NK-92 treated with Interleukin-12 subunit alpha and Interleukin-12 subunit beta, amount 100 ng/mL, for 24 hours (cell line): ENCODE data around the gene DKK3.

Experiments used
- DNase-seq: peaks from one replicate; lab custom pipeline; 2025; lab: John Stamatoyannopoulos, UW

The DKK3 gene

DNA sequence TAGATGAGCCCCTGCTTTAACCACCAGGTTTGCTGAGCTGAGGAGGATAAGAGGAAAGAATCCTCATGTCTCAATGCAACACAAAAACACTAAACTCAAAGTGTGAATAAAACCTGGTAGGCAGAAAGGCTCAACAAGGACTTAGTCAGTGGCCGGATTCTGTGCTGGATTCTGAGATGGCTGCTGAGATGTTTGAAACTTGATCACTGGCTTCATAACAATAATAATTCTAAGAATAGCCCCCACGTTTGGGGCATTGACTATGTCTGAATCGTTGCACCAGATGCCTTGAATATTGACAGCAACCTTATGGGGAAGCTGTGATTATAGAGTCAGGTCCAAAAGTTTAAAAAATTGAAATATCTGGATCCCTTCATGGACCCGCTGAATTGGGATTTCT lies 4.6 kb downstream of the DKK3 start:
- DNase-seq = no peak

DNA sequence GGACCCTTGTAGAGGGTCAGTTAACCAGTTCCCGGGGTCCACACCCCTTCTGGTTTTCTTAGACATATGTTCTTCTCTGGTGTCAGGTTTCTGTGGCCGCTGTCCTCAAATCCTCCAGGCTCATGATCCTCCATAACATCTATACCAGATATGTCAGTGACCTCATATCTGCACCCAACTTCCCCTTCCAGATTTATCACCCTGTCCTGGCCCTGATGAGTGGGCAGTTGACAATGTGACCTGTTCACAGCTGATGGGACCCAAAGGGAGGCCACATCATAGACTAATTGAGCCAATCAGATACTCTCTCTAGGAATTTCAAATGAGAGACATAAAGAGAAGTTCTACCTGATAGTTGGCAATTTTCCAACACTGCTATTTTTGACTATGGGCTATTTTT lies 5.1 kb downstream of the DKK3 start:
- DNase-seq = no peak

DNA sequence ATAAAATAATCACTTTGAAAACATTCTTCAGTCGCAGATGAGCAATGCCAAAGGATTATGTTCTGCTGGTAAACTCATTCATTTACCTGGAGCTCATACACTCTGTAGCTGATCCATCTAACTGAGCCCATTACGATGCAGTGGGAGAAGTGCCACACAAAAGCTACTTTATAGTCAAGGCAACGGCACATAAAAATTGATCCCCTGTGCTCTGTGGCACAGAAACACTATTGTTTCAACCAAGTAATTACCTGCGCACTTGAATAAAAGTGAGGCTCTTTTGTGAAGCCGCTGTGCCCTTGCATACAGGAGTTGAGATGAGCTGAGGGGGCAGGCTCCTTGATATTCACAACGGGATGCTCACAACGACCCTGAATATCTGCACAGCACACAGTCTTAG lies 7.2 kb downstream of the DKK3 start:
- DNase-seq = no peak

DNA sequence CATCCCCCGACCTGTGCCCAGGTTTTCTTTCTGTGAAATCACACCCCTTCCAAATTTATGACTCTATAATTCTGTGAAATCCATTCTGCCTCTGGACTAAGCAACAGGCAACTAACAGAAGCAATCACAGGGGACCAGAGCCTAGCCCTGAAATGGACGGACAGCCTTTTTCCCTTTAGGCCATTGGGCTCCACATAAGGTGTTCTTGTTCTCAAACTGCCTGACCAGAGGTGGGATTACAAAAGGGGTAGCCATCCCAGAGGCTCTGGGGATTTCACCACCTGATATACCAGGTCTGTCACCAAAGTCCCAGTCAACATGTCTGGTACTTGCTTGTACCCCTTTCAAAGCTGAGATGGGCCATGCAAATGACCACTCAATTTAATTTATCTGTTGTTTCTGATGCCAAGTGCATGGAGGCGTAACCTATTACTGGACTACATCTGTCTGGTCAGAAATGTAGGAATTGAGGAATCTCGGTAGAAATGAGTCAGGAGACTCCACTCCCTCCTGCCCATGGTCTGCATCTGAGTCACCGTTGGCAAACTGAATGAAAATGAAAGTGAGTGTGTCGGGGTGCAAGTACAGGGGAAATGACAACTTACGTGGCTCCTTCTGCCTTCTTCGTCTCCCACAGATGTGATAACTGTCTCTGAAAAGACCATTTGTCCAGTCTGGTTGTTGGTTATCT lies 10.2 kb downstream of the DKK3 start:
- DNase-seq = no peak

DNA sequence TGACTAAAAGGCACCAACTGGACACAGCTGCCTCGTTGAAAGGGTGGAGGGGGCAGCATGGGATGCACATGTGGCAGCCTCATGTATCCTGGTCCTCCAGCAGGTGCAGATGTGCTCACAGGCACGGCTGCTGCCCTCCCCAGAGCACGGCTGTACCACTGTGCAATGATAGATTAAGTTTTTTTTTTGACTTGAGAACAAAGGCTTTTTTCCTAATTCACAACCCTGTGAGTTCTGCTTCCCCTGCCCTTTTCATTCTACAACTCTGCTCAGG lies 11.4 kb downstream of the DKK3 start:
- no peak for DNase-seq

DNA sequence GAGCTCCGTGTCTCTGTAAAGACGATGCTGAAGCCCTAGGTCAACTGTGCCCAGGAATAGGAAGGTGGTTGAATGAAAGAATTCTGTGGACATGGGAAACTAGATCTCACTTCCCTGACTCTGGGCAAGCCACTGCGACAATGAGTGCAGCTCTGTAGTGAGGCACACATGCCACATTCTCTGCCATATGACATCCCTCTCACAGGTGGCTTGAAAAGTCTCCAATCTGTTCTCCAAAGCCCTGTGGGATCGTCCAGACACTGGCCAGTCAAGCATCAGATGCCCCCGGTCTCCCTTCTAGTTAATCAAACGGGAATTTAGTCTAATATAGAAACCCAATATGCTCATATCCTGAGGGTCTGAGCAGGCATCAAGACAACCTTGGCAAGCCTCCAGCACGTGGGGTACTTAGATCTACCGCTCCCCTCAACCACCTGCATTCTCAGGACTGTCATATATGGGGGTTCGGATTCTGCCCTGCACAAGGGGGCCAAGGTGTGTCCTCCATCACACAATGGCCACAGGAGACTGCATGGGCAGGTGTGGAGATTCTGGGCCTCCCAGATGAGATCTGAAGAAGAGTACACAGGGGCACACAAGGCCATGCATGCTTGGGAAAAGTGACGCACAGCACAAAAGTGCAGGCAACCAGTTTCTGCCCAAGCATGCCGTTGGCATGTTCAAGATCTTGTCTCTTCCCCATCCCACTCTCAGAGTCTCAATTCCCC lies 11.9 kb downstream of the DKK3 start:
- no peak for DNase-seq

DNA sequence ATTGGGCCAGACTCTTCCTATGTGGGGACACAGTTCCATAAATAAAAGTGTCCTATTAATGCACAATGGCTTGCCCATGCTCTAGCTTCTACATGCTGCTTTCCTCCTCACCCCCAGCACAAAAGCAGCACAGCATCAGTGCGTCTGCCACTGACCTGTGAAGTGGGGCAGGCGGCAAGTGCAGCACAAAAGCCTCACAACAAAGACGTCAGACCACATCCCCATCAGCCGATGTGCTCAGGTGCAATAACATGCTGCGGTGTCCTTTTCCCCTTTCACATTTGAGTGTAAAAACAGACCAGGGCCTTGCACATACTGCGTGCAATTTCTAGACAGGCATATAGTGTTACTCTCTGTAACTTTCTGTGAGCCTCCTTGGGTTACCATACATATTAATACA lies 12.8 kb downstream of the DKK3 start:
- DNase-seq = no peak

DNA sequence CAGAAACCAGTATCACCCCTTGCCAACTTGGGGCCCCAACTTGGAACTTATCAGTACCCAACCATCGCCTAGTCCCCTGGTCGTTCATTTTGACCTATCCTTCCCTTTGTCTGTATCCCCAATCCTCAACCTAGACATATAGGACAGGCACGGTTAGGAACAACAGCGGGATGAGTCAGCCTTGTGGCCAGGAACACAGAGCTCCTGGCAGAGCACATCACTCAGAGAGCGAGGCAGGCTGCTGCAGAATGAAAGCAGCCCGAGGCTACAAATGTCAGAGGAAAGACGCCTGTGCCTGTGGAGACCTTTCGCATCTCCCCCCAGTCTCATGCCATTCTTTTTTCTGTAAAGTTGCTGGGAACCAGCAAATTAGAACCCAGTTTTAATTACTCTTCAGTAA lies 14.6 kb downstream of the DKK3 start:
- no peak for DNase-seq

DNA sequence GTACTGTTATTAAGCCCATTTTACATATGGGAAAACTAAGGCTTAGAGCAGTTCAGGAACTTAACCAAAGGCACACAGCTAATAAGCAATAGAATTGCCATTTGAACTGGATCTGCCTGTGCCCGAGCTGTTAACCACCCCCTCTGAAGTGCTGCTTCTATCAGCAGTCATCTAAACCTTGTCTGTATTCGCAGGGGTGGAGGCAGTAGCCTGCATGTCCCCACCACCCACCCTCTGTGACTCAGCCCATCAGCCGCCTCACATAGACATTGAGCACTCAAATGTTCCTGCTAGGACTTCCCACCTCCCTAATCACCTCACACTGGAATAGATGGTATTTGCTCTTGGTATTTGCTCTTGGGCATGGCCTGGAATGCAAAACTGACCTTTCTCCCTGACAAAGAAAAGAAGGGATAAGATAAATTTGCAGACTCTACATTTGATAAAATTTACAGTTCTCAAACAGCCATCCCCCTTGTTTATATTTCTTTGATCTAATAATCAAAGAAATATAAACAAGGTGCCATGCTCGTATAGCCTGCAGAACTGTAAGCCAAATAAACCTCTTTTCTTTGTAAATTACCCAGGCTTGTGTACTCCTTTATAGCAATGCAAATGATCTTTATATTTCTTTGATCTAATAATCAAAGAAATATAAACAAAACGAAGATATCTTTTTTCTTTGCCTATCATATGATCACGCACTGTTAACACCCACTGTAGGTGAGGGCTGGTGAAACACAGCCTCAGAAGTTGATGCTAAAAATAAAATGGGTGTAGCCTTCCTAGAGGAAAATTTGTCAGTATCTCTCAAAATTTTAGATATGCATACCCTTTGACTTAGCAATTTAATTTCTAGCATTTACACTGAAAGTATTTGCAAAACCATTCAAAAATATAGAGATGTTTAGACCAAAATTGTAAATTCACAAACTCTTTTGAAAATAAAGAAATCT lies 15.9 kb downstream of the DKK3 start:
- no peak for DNase-seq

DNA sequence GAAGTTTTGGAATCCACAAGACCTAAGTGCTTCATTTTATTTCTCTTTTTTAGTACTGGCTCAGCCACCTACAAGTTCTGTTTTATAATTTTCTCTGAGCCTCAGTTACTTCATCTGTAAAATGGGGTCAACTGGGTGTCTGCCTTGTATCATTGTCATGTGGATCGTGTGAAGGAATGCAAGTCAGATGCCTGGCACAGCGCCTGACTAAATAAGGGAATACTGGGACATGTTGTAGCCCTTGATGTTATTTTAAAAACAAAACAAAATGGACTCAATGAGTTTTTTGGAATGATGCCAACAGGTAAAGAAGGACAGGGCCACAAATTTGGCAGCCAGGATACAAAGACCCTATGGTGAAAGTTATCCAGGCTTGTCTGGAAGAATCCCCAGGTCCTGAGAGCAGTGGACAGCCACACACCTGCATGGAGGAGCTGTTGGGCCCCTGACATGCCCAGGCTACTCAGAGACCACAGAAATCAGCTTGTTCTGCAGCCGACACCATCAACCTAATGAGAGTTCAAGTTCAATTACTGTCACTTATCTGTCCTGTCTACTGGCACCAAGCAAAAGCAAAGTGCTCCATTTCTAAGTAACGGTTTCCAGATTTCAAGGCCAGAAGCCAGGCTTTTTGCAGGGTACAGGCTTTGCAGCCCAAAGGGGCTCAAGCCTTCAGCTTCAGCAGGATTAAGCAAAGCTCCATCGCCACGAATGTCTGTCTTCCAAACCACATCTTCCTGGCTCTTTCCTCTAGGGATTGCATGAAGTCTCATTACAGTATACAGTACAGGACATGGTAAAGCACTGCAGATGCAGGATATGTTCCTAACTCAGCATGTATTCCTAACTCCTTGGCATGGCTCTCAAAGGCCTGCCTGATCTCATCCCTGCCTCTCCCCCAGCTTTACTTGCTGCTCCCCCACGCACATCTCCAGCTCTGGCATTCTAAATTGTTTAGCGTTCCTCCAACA lies 18.4 kb downstream of the DKK3 start:
- DNase-seq = no peak

DNA sequence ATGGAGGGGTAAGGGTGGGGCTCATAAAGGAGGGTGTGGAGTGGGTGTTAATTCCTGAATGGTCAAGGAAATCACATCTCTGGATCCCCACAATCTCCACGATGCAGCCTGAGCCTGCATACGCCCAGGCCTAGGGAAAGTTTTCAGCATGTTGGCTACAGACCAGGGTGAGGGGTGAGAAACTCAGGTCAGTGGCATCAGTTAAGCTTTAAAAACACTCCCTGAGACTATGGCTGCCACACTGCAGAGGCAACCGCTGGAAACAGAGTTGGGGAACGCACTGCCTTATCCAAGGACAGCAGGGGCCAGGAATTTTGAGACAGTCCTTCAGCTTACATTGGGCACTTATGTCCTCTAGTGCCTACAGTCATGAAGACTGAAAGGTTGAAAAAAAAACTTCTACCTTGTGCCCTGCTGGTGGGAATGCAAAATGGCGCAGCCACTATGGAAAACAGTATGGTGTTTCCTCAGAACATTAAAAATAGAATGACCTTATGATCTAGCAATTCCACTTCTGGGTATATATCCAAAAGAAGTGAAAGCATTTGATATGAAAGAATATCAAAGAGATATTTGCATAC lies 19.7 kb downstream of the DKK3 start:
- no peak for DNase-seq

DNA sequence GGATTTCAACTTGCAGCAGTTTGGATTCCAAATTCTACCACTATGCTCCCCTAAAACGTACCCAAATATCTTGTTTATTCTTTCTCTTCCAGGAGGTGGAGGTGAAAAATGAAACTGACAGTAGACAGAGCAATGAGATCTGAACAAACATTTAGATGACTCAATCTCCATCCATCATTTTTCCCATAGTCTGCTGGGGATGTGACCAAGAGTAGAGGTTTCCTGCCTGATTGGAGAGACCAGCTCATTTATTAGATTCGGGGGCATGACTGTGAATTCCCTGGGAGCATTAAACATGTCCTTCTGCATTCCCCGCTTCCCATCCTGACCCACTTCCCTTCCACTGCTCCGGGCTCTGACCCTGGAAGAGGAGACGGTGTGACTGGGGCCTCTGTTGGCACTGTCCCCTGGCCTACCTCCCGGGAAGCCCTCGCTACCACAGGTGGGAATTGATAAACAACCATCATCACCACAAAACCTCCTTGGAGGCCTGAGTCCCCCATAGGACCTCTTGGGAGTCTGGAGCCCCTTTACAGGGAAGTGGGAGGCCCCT lies 20.3 kb downstream of the DKK3 start:
- no peak for DNase-seq

DNA sequence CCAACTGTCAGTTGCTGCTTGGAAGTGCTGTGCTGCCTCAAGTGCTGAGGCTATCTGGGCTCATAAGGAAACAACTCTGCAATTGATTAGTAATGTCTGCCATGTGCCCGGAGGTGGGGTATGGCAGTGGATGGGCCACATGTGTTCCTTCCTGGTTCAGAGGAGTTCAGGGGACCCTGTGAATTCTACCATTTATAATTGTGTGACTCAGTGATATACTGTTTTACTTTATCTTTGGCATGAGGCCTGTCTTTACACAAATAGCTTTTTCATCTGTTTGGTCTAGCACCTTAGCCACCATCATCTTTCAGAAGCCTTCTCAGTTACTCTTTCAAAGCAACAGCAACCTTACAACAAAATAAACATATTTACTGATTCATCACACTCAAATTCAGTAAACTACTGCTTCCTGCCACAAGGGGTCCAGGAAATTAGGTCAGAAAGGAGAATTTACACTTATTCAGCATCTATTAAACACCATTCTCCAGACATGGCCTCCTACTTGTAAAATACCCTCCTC lies 20.9 kb downstream of the DKK3 start:
- DNase-seq = no peak

DNA sequence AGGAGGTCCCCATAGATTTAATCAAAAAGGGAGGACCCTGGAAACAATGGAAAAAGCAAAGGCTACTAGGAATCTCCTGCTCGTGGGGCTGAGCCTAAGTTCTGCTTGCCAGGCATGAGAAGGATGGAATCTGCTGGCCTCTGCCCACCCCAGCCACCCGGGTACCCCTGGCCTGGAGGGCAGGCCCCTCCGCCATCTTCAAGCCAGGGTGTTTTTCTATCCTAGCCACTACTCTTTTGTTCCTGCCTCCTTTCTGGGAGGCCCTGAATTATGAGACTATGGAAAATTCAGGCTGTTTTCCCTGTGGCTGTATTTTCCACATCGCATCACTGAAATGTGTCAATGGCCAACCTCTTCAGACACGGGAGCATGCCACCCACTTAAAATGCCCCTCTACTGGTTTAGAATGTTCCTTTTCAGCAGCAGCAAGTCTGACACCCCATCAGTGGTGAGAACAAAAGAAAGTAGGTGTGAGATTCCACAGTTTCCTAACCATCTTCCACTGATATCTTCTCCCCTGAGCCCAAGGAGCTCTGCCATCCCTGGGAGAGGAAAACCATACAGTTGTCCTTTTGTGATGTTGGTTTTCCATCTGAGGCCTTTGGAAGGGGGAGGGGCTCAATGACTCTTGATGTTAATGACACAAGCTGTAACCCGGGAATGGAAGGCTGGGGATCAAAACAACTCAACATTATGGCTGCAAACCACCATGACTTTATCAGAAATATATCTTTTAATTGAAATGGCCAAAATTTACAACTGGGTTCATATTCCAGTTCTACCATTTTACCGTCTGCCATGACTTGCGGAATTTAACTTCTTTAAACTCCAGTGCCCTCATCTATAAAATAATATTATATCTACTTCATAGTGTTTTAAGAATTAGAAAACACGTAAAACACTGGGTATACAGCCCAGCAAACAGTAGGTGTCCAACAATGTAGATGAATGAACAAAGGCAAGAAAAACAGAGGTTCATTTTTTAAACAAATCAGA lies 22.2 kb downstream of the DKK3 start:
- DNase-seq = no peak

DNA sequence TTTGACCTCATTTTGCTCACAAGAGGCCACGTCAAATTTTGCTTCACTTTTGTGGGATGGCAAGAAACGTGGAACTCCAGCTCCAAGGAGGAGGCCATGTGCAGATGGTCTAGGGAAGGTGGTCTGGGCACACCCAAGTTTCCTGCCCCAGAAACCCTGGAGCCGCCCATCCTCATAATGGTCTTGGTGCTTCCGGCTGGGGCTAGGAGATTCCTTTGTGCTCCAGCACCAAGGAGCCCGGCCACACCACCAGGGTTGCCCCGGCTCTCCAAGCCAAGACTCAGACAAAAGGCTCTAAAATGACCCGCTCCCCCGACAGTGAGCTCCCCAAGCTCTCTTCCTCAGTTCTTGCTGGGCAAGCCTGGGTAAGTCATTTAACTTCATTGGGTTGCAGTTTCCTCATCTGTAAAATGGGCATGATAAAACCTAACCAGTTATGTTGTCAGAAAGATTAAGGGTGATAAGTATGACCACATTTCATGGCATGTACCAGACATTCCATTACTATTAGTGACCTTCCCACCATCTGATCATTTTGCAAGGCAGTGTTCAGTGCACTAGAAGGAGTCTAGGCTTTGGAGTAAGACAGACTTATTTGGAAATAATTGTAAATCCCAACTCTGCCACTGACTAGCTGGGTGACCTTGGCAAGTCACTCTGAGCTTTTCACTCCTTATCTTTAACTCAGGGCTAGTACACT lies 23.3 kb downstream of the DKK3 start:
- DNase-seq = no peak

DNA sequence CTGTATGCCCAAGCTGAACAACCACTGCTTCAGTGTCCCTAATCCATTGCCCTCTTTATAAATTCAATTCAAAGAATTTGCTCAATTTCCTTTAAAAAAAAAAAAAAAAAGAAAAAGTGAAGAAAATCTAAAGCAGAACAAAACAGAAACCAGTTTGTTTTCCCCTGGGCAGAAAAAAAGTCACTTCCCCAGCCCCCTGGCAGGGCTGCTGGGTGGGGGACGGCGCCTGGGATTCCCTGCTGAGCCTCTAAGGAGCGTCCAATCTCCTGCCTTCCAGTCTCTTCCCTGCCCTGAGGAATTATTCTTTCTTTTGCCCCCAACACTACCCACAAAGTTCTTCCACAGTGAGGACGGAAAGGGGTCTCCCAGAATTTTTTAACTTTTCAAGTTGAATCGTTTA lies 23.9 kb downstream of the DKK3 start:
- no peak for DNase-seq

DNA sequence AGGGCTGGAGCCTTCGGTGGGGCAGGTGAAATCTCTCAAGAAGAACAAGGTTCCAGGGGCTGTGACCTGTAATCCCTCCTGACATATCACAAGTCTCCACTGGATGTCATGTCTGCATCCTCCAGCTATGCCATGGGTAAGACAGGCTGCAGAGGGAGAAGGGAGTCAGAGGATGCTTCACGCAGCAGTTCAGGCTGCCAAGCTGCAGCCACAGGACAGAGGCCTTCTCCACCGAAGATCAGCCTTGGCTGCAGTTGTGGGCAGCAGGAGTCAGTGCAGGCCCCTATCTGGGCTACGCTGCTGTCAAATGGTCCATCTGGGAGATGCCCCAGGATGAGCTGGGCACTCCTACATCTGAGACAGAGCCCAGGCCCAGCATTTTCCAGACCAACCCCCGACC lies 25.0 kb downstream of the DKK3 start:
- no peak for DNase-seq

DNA sequence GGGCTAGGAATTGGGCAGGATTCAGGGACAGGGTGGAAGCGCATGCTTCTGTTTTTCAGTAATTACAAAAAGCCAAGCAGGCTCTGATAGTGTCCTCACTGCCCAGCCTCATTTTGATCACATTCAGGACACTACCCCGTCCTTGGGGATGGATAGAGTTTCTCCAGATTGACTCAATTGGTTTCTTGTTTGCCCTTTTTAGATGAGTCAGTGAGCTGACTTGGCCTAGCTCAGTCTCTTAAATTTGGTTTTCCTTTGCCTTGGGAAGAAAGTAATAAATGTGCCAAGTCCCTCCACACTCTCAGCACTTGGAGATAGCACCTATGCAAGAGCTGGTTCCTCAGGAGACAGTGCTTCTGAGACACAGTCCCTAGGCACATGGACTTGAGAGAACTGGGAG lies 25.5 kb downstream of the DKK3 start:
- no peak for DNase-seq

DNA sequence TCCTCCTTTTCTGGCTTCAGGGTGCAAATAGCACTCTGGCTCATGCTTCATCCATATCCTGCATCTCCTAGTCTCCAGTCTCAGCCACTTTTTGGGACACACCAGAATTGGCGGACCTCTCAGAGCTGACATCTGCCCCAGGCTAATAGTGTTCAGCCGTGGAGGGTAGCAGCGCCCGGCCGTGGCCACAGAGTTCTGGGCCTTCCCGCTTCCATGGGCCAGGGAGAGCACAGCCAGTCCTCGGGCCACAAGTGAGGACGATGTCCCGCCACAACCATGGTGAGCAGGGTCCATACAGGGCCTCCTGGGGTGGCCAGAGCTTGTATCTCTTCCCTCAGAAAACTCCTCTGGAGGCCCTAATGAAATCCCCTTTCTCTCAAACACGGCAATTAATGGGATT lies 26.0 kb downstream of the DKK3 start:
- DNase-seq = no peak
